Stimulated activated CD8-positive, alpha-beta memory T cell treated with anti-CD3 and anti-CD28 coated beads, Interleukin-4, amount 100 ng/mL, for 1 hour (primary cell): ENCODE results near the gene GRIP1.

Source experiments
- DNase-seq, 2 donors: peaks; one replicate each; pipeline ENCODE4 v3.0.0-alpha.2; 2020; ENCODE audit warnings: low read depth in 2 of 2, low spot score in 1 of 2

GRIP1 gene

DNA sequence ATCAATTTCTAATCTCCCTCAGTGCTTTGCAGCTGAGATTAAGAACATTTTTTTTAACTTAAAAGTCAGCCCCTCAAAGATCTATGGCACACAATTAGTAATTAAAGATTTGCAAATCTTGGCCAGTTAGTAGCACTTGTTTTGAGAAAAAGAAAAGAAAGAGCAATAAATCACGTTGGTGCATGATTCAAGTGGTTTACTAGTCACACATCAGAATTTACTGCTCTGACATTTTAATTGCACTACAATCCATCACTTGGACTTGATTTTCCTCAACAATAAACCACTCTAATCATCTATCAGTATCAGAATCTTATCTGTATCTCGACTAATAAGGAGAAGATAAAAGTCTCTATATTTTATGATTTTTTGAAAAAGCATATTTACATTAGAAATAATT, 222.3 kb downstream of the GRIP1 start:
- DNase-seq = no peak

DNA sequence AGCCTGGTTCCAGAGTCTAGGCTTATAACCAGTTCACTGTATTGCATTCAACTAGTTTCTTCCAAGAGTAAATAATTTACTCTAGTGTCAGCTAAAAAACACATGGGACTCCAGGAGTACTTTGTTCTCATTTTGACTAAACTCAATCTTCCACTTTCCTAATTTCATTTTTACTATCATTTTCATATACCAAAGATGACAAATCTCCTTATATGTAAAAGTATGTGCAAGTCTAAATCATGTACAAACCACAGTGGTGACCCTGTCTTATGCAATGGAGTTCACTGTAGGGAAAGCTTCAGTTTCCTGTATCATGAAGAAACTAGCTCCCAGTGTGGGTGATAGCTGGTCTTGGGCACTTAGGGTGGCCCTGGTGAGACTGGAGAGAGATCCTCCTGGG, 225.0 kb downstream of the GRIP1 start:
- DNase-seq = no peak

DNA sequence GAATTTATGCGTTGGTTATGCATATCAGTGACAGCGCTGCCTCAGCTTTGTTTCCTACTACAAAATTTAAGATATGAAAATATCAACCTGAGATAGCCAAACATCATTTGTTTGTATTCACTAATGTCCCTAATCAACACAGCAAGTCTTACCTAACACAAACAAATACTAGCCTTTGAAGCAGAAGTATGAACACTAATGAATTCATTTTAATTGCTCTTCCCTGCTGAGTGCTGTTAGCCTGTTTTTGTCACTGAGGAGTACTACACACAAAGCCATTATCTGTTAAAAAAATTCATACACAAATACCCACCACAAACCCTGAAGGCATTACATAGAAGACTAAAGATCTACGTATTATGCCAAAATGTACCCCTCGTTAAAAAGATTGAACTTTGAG, 225.8 kb downstream of the GRIP1 start:
- DNase-seq = no peak

DNA sequence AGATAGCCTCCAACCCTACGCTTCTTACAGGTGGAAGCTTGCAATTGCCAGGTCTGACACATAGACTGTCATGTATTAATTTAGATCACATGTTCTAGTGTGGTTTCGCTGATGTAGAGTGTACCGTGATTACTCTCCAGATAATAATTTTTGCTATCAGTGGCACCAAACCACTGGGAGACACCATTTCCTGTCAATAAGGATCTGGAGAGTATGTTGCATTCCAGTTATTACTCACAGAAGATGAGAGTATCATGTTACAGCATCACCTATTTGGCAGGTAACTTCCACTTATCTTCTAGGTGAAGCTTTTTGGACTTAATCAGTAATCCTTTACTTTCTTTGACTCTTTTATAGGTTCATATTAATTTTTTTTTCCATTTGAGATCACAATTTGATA, 229.3 kb downstream of the GRIP1 start:
- DNase-seq = no peak

DNA sequence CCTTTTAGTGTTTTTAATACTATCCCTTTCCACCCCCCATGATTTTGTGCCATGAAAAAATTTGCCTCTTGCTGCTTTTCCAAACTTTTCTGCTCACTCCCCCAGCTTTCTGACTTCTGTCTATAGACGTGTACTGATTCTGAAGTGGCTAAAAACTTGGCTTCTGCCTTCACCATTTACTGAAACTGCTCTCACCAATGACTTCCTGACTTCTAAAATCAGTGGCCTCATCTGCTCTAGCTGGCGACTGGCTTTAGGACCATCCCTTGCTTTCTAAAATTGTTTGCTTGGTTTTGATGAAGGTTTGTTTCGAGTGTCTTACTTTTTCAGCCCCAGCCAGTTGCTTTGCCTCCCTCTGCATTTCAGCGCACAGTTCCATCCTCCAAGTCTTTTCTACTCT, 231.2 kb downstream of the GRIP1 start:
- no peak for DNase-seq

DNA sequence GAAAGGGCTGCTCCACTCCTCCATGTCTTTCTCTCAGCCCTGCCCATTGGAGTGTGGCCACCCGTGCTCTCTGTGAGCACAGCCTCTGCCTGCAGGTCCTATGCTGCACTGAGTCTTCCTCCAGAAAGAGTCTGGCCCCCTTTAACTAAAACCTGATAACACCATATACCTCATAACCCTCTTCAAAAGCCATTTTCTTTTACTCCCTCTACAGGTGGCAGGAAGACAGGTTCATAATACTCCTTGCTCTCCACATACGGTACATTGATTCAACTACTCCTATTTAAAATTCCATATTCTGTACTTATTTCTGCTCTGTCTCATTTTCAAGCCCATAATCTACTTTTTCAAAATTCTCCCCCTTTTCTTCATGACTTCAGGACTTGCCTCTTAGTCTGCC, 232.6 kb downstream of the GRIP1 start:
- no peak for DNase-seq

DNA sequence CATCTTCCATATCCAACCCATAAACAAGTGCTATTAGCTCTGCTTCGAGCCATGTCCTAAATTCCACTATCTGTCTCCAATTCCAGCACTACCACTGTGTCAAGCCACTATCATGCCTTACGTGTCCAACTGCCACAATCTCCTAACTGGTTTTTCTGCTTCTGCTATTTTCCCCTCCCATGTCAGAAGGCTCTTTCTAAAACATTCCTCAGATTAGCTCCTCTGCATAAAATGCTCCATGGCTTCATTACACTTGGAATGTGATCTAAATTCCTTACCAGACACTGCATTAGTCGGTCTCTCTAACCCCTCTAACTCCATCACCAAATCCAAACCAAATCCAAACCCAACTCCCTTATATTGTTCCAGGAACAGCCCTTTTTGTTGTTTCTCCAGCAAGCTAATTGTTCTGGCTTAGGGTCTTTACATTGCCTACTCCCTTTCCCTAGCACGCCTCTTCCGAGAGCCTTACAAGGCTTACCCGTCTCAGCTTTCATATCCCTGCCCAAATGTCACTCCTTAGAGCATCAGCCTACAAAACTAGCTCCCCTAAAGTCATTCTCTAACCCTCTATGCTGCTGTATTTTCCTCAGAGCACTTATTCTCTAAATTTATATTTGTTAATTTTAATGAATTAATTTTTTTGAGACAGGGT, 236.8 kb downstream of the GRIP1 start:
- DNase-seq = no peak

DNA sequence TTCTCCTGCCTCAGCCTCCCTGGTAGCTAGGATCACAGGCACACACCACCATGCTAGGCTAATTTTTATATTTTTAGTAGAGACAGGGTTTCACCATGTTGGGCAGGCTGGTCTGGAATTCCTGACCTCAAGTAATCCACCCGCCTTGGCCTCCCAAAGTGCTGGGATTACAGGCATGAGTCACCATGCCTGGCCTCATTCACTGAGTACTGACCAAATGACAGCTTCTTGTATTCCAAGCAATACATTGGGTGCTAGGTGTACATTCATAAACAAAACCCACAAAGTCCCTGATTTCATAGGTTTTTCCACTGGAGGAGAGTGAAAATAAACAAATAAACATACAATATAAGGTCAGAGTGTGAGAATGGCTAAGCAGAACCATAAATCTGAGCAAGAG, 240.3 kb downstream of the GRIP1 start:
- no peak for DNase-seq

DNA sequence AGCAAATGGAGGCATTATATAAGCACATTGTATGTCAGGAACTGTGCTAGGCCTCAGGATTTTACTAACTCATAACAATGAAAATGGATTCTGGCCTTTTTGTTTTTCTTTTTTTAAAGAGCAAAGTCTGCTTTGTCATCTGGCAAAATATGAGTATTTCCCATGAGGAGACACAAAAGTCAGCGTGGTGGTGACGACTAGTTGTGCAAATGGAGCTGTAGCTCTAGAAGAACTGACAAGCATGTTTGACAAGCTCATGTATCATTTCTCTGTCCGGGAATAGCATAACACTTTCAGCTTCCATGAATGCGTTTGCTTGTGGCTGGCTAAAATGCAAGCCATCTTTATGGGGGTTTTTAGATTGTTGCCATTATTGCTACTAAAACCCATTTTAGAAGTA, 248.8 kb downstream of the GRIP1 start:
- no peak for DNase-seq

DNA sequence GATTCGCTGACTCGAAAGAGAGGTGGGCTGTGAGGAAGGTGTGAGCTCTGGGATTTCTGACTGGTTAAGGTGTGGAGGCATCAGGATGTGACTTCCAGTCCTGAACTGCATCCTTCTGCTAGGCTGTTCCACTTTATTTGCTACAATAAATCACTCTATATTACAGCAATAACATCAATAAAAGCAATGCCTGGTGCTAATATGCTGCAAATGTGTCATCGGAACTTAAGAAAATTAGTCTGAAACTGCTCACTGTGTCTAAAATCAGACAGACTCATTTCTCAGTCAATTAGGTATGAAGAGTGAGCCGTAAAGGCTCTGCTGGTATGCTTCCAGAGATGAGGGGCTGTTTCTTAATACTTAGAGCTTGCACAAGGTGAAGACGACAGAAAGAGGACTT, 250.0 kb downstream of the GRIP1 start:
- DNase-seq = no peak

DNA sequence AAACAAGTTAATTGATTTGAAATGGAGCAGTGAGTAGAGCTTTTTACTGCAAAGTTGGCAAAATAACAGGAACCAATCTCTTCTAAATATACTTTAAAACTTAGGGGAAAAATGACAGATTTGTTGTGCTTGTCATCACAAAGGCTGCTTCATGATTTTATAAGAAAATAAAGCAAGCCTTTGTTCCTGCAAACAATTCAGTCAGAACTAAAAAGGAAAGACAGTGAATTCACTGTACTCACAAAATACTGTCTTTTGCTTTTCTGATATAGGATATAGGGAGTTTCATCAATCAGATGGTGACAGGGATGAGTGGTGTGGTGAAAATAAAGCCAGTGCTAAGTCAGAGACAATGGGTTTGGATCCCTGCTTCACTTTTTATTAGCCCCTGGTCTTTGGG, 250.6 kb downstream of the GRIP1 start:
- DNase-seq = no peak

DNA sequence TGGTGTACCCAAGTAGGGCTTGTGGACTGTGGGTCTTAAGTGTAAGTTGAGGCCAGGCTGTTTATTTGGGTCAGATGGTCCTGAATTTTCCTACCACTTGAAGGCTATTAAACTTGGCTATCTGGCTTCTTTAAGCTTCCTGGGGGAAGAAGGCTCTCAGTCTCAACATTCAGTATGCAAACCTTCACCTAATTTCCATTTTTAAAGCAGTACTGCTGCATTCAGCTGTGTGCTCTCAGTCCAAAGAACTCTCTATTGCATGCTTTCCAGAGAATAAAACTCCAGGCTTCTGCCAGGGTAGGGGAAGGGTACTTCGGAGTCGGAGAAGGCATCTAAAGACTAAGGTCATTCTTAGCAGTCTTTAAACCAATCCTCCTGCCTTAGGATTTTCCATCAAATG, 252.2 kb downstream of the GRIP1 start:
- DNase-seq = no peak

DNA sequence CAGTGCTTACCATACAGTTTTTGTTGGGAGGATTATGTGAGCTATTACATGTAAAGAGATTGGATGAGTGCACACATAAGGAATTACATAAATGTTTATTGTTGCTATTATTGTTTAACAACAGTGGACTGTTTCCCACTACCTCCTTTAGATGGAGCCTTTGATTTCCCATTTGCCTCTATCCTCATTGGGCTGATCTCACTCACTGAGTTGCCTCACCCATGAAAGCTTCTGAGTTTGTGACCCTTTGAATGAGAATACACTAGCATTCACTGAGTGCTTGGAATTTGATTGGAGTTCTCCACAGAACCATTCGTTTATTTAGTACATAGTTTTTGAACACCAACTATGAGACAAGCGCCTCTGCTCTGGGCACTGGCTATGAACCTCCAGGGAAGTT, 255.6 kb downstream of the GRIP1 start:
- DNase-seq = no peak

DNA sequence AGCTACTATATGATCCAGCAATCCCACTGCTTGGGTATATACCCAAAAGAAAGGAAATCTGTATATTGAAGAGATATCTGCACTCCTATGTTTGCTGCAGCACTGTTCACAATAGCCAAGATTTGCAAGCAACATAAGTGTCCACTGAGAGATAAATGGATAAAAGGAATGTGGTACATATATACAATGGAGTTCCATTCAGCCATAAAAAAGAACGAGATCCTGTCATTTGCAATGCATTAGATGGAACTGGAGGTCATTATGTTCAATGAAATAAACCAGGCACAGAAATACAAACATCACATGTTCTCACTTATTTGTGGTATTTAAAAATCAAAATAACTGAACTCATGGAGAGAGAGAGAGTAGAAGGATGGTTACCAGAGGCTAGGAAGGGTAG, 260.0 kb downstream of the GRIP1 start:
- no peak for DNase-seq

DNA sequence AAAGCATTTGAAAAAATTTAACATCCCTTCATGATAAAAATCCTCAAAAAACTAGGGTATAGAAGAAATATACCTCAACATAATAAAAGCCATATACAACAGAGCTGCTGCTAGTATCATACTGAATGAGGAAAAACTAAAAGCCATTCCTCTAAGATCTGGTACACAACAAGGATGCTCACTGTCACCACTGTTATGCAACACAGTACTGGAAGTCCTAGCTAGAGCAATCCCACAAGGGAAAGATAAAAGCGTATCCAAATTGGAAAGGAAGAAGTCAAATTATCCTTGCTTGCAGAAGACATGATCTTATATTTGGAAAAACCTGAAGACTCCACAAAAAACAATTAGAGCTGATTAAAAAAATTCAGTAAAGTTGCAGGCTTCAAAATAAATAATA, 261.7 kb downstream of the GRIP1 start:
- no peak for DNase-seq

DNA sequence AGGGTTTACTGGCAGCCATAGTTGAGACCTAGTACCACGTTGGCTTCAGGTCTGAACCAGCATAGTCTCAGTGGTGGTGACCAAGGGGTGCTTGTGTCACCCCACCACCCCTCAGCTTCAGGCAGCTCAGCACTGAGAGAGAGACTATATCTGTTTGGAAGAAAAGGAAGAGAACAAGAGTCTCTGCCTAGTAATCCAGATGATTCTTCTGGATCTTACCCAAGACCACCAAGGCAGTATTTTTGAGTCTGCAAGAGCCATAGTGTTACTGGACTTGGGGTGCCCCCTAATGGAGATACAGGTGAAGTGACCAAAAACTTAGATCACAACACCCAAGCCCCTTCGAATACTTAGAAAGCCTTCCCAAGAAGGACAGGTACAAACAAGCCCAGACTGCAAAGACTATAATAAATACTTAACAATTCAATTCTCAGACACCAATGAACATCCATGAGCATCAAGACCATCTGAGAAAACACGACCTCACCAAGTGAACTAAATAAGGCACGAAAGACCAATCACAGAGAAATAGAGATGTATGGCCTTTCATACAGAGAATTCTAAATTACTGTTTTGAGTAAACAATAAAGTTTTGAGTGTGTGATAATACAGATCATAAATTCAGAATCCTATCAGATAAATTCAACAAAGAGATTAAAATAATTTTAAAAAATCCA, 269.5 kb downstream of the GRIP1 start:
- no peak for DNase-seq

DNA sequence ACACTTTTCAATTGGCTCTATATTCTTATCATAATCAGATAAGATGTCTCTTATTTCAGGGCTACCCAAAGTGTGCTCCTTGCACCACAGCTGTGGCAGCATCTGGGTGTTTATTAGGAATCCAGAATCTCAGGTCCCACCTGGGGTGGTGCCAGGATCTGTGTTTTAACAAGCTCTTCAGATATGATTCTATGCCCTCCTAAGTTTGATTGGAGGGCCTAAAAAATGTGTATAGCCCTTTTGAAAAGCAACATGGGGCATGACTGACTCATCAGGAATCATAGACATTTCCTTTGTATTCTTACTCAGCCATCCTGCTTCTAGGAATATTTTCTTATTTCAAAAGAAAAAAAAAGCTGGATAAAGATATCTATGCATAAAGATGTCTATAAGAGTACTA, 273.5 kb downstream of the GRIP1 start:
- no peak for DNase-seq

DNA sequence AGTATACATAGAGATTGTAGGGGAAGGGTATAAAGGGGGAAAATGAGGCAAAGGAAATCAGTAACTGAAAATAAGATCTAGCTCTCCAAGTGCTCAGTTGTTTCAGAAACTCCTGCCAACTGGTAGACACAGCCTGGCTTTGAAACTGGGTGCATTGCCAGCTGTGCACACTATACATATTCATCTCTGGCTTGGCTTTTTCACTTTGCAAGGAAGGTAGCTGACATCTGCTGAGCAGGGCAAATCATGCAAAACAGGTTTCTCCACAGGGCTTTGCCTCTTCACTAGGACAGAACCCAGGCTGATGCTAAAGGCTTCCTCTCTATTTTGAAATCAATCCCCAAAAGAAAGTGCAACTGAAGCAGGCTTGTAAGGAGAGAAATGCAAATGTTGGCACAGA, 275.1 kb downstream of the GRIP1 start:
- no peak for DNase-seq

DNA sequence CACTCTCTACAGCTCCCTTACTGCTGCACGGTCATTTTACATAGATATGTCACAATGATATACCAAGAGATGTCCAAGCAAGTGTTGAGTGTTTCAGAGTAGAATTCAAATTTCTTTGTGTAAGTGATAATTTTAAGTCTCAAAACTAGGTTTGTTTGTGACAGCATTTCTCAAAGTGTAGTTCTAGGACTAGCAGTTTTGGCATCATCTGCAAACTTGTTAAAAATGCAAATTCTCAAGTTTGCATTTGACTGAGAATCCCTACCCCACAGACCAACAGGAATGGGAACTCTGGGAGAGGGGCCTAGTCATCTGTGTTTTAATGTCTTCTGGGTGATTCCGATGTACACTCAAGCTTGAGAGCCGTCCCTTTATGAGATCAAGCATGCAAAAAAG, 279.0 kb downstream of the GRIP1 start:
- DNase-seq = no peak

DNA sequence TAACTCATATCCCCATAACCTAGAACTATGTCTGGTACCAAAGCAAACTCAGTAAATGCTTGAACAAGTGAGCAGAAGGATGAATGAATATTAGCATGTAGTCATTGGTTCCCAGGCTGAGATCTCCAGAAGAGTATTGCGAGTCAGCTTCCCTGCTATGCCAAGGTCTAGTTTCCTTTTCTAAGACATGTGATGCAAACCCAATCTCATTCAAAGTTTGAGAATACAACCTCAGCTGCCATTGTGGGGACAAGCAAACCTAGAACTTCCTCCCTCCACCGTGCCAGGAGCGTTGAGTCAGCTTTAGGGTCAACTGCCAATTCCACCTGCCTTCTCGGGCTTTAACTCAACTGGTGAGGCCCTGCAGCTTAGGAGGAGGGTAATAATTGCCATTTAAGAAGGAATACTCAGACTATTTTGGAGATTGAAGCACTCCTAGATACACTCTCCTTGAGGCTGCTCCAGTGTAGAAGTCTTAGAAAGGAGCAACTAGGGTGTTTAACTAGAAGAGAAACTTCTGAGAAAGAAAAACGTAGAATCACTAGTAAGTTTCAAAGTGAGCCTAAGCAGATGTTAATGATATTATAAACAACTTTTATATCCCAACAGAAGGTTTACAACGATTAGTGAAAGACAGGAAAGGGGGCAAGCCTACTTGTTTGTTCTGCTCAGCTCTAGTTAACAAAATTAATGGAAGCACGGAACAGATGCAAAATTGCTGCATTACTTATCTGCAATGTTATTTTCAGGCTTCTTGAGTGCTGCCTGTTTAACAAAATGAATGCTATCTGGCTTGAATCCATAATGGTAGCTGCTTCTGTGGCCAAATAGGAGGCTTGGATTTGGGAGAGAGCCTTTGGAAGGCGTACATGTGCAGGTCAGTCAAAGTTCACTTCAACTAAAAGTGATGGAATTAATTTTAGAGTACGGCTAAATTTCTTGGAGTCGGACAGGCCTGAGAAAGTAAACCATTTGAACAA, 279.7 kb downstream of the GRIP1 start:
- no peak for DNase-seq

DNA sequence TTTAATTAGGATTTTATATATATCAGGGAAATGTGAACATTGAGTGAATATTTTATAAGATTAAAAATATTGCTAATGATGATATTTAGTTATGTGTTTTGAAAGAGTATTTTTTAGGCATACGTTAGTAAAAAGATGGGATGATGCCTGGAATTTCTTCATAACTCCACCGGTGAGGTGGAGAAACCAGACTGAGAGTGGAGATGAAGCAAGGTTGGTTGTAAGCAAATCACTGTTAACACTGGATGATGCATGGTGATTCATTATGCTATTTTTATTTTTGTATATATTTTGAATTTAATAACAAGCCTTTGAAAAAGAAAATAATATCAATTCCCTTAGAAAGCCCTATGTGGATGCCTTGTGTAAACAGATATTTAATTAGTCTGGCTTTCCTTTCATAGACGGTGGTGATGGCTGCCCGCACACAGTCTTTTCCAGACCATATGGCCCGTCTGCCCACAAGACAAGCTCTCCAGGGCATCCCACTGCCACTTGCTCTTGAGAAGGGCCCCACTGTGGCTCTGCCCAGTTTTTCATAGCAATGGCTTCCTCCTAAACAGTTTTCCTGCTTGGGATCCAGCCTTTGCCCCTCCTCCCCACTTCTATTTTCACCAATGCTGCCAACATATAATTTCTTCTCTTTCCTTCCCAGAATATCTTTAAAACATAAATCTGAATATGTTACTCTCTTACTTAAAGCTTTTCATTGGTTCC, 281.1 kb downstream of the GRIP1 start:
- no peak for DNase-seq
